Measurements from ENCODE around the gene SUMF1.
A peak's percentile ranks its signal among the peaks of the same experiment; 100 is the strongest.
"Not testable (repeated sequence)": the region's sequence is repeated elsewhere in the genome, so short reads cannot be mapped to it uniquely, and the experiment has no call there.

Gene SUMF1

GRCh38 chr3:4460334-4460733 is 6.7 kb downstream of the SUMF1 start:
- DNase-seq (ENCODE audit: low spot score): no peak

- no peak for DNase-seq (ENCODE audit: low spot score)
Observed at GRCh38 chr3:4458961-4459360, 8.1 kb downstream of the SUMF1 start.

- not testable (repeated sequence) for DNase-seq (ENCODE audit: low spot score)
Observed at GRCh38 chr3:4456780-4457179, 10.3 kb downstream of the SUMF1 start.

DNA sequence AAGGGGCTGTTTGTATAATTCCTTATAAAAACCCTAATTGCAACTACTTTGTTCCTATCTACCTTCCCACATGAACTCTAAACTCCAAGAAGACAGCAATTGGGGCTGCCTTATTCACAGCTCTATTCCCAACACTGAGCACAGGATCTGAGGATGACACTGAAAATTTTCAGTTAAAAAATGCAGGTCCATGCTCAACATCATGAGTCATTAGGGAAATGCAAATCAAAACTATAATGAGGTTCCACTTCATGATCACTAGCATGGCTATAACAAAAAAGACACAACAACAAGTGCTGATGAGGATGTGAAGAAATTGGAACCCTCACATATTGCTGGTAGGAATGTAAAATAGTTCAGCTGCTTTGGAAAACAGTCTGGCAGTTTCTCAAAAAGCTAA is 12.9 kb downstream of the SUMF1 start:
- DNase-seq (ENCODE audit: low spot score): no peak

GRCh38 chr3:4449043-4449805 is 17.8 kb downstream of the SUMF1 start:
- DNase-seq (ENCODE audit: low spot score): no peak

- no peak for DNase-seq (ENCODE audit: low spot score)
Observed at GRCh38 chr3:4448187-4448586, 18.9 kb downstream of the SUMF1 start.

GRCh38 chr3:4447295-4447999 is 19.6 kb downstream of the SUMF1 start:
- no peak for DNase-seq (ENCODE audit: low spot score)

DNA sequence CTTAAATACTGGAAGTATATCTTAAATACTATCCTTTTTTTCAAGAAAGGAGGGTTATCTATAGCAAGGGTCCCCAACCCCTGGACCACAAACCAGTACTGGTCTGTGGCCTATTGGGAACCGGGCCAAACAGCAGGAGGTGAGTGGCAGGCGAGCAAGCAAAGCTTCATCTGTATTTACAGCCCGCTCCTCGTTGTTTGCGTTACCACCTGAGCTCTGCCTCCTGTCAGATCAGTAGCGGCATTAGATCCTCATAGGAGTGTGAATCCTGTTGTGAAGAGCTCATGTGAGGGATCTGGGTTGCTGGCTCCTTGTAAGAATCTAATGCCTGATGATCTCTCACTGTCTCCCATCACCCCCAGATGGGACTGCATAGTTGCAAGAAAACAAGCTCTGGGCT is 26.1 kb downstream of the SUMF1 start:
- DNase-seq (ENCODE audit: low spot score): no peak

DNA sequence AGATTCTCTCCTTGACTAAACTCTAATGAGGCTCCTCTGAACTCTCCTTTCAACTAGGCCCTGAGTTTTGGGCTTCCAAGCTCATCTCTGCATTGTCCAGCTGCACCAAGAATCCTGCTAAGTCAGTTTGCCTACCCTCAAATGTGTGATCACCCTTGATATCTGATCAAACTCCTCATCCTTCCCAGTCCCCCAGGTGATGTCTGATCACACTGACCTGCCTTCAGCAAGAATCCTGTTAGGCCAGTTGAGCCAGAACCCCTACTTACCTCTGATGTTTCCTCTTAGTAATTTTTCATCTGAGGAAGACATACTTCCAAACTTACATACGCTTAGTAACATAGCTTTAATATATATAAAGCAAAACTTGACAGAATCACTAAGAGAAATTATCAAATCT is 28.8 kb downstream of the SUMF1 start:
- DNase-seq (ENCODE audit: low spot score): no peak

GRCh38 chr3:4432259-4432658 is 34.8 kb downstream of the SUMF1 start:
- no peak for DNase-seq (ENCODE audit: low spot score)

GRCh38 chr3:4429648-4430350 is 37.3 kb downstream of the SUMF1 start:
- no peak for DNase-seq (ENCODE audit: low spot score)

DNA sequence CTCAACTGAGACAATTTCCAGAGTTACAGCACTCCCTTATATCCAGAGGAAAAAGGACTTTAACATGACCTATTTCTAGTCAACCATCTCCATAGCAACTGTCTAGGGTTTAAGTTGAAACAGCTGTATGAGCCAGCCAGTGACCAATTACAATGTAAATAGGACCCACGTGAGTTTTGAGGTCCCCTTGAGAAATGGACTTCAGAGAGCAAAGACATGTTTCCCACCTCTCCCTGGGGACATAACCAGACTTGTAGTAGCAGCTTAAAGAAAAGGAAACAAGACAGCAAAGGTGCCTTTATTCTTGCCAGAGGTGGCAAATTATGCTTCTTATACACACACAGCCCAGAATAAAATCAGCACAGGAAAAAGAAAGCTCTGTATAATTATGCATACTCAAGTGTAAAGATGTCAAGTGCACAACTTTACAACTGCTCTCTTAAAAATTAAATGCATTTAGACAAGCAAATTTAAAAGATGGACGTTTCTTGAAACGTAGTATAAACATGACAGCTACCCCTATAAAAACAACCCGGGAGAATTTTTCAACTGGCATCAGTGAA is 40.2 kb downstream of the SUMF1 start:
- peak; percentile 1 for DNase-seq (ENCODE audit: low spot score)

DNA sequence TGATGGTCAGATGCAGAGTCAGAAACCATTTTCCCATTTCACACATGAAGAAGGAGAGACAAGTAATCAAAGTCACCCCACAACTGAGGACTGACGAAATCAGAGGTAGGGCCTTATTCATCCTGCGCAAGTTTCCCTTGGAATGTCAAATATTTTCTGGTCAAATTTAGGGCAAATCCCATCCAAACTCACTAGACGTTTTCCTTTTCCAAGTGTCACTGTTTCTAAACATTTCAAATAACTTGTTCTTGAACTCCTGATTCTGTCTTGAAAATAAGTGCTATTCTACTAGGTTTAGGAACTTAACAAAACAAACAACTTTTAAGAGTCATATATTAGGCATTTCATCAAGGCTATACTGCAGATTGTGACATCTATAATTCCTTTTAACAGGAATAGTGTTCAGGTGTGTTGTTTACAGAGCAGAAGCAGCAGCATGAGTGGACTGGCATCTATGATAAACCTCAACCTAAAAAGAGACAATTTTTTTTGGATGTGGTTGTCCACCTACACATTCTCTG is 40.7 kb downstream of the SUMF1 start:
- no peak for DNase-seq (ENCODE audit: low spot score)

- no peak for DNase-seq (ENCODE audit: low spot score)
Observed at GRCh38 chr3:4425707-4426106, 41.4 kb downstream of the SUMF1 start.

DNA sequence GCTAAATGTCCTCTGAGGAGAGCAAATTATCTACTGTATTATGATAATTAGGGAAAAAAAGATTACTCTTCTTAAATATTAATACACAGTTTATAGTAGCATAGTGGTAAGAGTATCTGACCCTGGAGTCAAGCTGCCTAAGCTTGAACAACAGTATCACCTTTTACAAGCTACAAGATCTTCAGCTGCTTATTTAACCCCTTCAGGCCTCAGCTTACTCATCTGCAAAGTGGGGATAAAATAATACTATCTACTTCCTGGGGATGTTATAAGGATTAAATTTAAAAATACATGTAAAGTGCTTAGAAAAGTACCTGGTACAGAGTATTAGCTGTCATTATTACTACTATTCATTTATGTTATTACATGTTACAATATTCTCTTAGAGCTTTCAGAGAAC is 42.0 kb downstream of the SUMF1 start:
- DNase-seq (ENCODE audit: low spot score): no peak

DNA sequence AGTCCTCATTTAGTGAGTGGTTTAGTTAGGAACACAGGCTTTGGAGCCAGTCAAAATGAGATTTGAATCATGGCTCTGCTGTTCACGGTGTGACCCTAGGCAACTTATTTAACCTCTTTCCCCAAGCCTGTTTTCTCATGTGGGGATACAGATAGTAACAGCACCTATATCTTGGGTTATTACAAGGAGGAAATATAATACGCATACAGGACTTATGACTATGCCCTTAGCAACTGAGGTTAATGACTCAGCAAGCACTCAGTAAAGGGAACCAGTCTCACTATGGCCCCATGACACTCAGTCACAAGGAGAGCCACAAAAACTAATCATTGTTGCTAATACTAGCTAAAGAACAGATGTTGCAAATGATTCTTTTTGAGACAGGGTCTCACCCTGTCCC is 45.9 kb downstream of the SUMF1 start:
- no peak for DNase-seq (ENCODE audit: low spot score)

DNA sequence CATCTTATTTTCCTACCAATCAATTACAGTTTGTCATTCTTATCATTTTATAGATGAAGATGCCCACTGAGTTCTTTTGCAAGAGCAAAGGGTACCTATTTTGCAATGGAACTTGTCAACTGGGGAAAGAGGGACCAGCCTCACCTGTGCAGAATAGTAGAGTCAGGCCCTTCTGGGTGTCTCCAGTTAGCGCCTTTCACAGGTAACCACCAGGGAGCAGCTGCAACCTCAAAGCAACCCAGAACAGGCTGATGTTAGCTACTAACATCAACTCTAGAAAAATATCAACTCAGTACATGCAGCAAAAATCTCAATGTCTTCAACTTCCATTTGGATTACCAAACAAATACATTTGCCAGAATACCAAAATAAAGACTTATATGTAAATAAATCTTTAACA is 47.1 kb downstream of the SUMF1 start:
- DNase-seq (ENCODE audit: low spot score): no peak

DNA sequence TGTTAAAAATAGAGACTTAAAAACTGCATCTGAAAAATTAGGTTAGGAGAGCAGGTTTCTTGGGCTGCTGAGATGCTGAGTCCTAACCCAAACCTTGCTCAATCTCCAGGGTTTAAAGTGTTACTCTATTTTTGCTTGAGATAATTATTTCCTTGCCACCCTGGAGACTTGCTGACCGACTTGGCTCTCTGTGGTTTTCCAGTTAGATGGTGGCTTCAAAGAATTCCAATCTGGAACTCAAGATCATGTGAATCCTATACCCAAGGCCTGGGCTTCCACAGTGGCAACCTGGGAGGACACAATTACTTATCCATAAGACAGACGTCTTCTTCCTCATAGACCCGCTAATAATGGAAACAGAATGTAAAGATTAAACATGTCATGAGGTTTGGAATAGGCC is 47.7 kb downstream of the SUMF1 start:
- DNase-seq (ENCODE audit: low spot score): no peak

DNA sequence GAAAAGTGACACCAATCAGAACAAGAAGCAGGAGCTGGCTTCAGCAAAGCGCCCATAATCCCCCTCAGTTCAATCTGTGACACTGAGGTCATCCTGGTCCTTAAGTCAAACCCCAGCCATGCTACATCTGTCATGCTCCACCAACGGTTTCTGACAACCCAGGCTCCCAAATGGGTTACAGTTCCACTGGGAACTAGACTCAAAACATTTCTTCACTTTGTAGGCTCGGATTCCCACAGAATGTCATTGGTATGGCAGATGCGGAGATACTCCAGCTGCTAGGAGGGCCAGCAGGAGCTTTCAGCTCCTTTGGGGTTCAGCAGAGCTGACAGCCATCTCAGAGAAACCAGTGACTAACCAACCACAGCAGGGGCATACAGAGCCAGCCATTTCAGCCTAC is 48.9 kb downstream of the SUMF1 start:
- DNase-seq (ENCODE audit: low spot score): no peak

DNA sequence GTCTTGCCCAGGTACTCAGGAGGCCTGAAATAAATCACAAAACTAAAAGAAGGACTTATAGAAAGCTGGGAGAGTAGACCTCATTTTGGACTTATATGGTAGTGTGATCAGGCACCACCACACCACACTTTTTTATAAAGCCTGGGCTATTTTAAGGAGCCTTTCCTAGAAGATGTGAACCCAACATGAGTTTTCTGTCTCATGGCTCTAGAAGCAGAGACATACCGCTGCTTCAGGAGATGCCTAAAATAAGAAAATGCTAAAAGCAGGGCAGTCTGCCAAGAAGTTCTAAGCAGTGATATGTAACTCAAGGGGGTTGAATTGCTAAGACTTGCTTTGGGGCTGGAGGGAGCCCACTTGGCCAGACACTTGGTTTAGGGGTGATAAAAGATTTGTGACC is 49.6 kb downstream of the SUMF1 start:
- no peak for DNase-seq (ENCODE audit: low spot score)

GRCh38 chr3:4416961-4417360 is 50.1 kb downstream of the SUMF1 start:
- DNase-seq (ENCODE audit: low spot score): no peak

DNA sequence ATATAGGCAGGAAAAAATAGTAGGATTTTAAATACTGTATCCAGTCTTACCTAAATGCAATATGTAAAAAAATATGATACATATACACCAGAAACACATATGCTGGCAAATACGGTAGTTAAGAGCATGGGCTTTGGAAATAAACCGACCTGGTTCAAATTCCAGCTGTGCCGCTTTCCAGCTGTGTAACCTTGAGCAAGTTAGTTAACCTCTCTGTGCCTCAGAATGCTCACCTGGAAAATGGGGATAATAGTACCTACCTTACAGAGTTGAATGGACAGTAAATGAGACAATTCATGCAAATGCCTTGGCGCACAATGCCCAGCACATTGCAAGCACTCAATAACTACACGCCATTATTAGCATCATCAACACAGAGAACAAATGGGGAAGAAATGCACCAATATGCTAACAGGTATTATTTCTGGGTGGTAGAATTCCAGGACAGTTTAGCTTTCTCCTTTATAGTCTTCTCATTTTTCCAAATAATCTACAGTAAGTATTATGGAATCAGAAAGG is 50.6 kb downstream of the SUMF1 start:
- no peak for DNase-seq (ENCODE audit: low spot score)
